KG1 (cell line): Measurements from ENCODE around the gene SPC24.
"Not testable (repeated sequence)": the region's sequence is repeated elsewhere in the genome, so short reads cannot be mapped to it uniquely, and the experiment has no call there.

Experiments used
- DNase-seq: peaks from one replicate; lab custom pipeline; 2025; lab: John Stamatoyannopoulos, UW

The SPC24 gene

GRCh38 chr19:11191934-11192333, 36.4 kb upstream of the SPC24 start:
- DNase-seq, result no peak

GRCh38 chr19:11191273-11191755, 35.7 kb upstream of the SPC24 start:
- no peak for DNase-seq

- no peak for DNase-seq
Measured at GRCh38 chr19:11190501-11190900, 34.9 kb upstream of the SPC24 start.

- DNase-seq, result no peak
Measured at GRCh38 chr19:11187441-11187840, 31.9 kb upstream of the SPC24 start.

- DNase-seq, result no peak
Measured at GRCh38 chr19:11182994-11183393, 27.4 kb upstream of the SPC24 start.

DNA sequence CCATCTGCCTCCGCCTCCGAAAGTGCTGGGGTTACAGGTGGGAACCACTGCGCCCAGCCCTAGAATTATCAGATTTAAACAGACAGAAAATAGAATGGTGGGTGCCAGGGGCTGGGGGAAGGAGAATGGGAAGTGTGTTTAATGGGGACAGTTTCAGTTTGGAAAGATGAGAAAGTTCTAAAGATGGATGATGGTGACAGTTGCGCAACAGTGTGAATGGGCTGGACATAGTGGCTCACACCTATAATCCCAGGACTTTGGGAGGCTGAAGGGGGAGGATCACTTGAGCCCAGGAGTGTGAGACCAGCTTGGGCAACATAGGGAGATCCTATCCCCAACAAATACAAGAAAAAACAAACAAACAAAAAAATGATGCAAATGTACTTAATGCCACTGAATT, 25.9 kb upstream of the SPC24 start:
- no peak for DNase-seq

- not testable (repeated sequence) for DNase-seq
Measured at GRCh38 chr19:11180975-11181374, 25.4 kb upstream of the SPC24 start.

- no peak for DNase-seq
Measured at GRCh38 chr19:11180346-11180745, 24.8 kb upstream of the SPC24 start.

GRCh38 chr19:11179716-11180297, 24.2 kb upstream of the SPC24 start:
- DNase-seq, result no peak

DNA sequence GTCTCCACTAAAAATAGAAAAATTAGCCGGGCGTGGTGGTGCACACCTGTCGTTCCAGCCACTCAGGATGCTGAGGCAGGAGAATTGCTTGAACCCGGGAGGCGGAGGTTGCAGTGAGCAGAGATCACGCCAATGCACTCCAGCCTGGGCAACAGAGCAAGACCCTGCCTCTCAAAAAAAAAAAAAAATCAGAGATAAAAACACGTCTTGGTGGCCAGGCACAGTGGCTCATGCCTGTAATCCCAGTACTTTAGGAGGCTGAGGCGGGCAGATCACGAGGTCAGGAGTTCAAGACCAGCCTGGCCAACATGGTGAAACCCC, 23.5 kb upstream of the SPC24 start:
- not testable (repeated sequence) for DNase-seq

GRCh38 chr19:11177592-11177991, 22.0 kb upstream of the SPC24 start:
- no peak for DNase-seq

DNA sequence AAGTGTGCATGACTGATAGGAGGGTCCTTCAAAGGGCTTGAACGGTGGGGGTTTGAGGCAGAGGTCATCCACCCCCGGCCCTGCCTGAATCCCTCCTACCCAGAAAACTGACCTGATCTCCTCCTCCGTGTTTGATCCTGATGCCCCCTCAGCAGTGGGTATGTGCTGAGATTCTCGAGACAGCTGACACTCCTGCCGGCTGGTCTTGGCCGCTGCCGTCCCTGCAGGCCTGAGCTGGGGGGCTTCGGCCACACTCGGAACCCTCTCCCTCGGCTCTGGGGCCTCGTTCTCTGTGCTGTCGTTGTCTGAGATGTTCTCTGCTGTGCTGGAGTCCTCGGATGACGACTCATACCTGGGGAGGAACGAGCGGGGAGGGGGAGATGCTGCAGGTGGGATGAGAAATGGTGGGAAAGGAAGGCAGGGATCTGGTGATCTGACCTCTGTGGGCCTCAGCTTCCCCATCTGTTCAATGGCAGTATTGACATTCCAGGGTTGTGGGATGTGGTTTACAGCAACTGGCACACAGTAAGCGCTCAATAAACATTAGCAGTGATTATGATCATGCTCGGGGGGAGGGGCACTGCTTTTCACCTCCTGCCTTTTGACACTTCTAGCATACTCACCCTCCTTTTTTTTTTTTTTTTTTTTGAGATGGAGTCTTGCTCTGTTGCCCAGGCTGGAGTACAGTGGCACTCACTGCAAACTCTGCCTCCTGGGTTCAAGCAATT, 21.0 kb upstream of the SPC24 start:
- no peak for DNase-seq

DNA sequence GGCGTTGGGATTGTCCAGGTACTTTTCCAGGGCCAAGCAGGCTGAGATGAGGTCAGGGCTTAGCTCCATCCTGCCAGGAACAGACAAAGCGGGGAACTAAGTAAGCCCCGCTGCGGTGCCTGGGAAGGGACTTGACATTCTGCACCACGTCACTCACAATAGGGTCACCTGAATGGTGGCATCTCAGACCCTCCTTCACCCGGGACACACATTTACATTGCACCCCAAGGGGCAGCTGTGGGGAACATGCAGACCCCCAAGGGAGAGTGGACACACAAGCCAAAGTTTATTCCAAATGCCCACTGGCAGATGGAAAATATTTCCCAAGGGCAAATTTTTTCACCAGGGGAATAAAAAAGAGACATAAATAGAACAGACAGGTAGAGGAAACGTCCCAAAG, 20.3 kb upstream of the SPC24 start:
- no peak for DNase-seq

GRCh38 chr19:11174336-11174735, 18.8 kb upstream of the SPC24 start:
- no peak for DNase-seq

DNA sequence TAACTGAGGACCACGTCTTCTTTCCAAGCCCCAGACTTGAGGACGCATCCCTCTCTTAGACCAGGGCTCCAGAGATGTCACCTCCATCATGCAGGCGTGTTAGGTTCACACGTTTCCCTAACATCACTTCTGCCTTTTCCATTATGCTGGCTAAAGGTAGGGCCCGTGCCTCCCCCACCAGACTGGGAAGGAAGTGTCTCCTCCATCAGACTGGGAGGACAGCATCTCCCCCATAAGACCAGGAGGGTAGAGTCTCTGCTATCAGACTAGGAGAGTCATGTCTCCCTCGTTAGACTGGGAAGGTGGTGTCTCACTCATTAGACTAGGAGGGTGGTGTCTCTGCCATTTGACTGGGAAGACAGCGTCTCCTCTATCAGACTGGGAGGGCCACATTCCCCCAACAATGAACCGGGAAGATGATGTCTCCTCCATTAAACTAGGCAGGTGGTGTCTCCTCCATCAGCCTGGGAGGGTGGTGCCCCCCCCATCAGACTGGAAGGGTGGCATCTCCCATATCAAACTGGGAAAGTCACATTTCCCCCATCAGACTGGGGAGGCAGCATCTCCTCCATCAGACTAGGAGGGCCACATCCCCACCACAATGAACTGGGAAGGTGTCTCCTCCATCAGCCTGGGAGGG, 18.1 kb upstream of the SPC24 start:
- no peak for DNase-seq

GRCh38 chr19:11172576-11172975, 17.0 kb upstream of the SPC24 start:
- DNase-seq, result no peak

- DNase-seq, result no peak
Measured at GRCh38 chr19:11171144-11171543, 15.6 kb upstream of the SPC24 start.

GRCh38 chr19:11169896-11170678, 14.5 kb upstream of the SPC24 start:
- no peak for DNase-seq

DNA sequence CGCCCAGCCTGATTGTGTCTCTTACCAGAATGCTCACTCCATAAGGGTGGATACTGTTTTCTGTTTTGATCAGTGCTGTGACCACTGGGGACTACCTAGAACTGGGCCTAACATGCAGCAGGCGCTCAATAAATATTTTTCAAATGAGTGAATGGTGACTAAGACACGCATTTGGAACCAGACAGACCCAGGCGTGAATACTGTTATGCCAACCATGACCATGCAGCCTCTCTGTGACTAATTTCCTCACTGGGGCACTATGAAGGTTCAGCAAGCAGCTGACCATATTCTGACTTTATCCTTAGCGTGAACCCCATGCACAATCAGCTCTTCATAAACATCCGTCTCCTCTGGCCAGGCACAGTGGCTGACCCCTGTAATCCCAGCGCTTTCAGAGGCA, 13.0 kb upstream of the SPC24 start:
- DNase-seq, result no peak

GRCh38 chr19:11166281-11167142, 10.9 kb upstream of the SPC24 start:
- no peak for DNase-seq

- DNase-seq, result no peak
Measured at GRCh38 chr19:11165486-11166030, 10.0 kb upstream of the SPC24 start.
